GM18909 (cell line): ENCODE data around the gene RLBP1.
A peak's percentile ranks its signal among the peaks of the same experiment; 100 is the strongest.
"Not testable (repeated sequence)": the region's sequence is repeated elsewhere in the genome, so short reads cannot be mapped to it uniquely, and the experiment has no call there.

Source experiments
- ATAC-seq: cut with Tn5 transposase; IDR thresholded peaks from one replicate; pipeline ENCODE4 v1.9.1; 2021; ENCODE audit warnings: mild to moderate bottlenecking; ENCODE audit not compliant: unreplicated experiment, poor library complexity

RLBP1 gene

GRCh38 chr15:89221543-89221942, at the start of gene RLBP1:
TSS of gene RLBP1 (minus strand) at chr15:89221579. CDS start at chr15:89218975, 2,604 bp downstream.
- no peak for ATAC-seq

GRCh38 chr15:89250142-89250541, 28.8 kb upstream of the RLBP1 start:
- not testable (repeated sequence) for ATAC-seq

- no peak for ATAC-seq
Measured at GRCh38 chr15:89248584-89248983, 27.2 kb upstream of the RLBP1 start.

GRCh38 chr15:89247446-89247845, 26.1 kb upstream of the RLBP1 start:
- ATAC-seq: no peak

- peak; percentile 7 for ATAC-seq
Measured at GRCh38 chr15:89244574-89244903, 23.2 kb upstream of the RLBP1 start.

GRCh38 chr15:89243691-89244573, 22.6 kb upstream of the RLBP1 start, which contains the start of gene FANCI:
TSS of gene FANCI (plus strand) at chr15:89243979. CDS start at chr15:89247648, 3,669 bp downstream.
- ATAC-seq: peak; percentile 97

GRCh38 chr15:89243046-89243690, 21.8 kb upstream of the RLBP1 start:
- no peak for ATAC-seq

GRCh38 chr15:89239883-89240810, 18.8 kb upstream of the RLBP1 start:
- ATAC-seq: not testable (repeated sequence)

GRCh38 chr15:89231832-89232231, 10.5 kb upstream of the RLBP1 start:
- ATAC-seq: no peak

- ATAC-seq: no peak
Measured at GRCh38 chr15:89230277-89230676, 8.9 kb upstream of the RLBP1 start.

GRCh38 chr15:89227425-89227824, 6.0 kb upstream of the RLBP1 start:
- no peak for ATAC-seq

- ATAC-seq: no peak
Measured at GRCh38 chr15:89226359-89227221, 5.2 kb upstream of the RLBP1 start.

GRCh38 chr15:89225588-89225987, 4.2 kb upstream of the RLBP1 start:
- ATAC-seq: no peak

- ATAC-seq: no peak
Measured at GRCh38 chr15:89218531-89218930, 2.8 kb downstream of the RLBP1 start.

- ATAC-seq: no peak
Measured at GRCh38 chr15:89217686-89218376, 3.5 kb downstream of the RLBP1 start.

GRCh38 chr15:89217031-89217430, 4.3 kb downstream of the RLBP1 start:
- ATAC-seq: no peak

- ATAC-seq: no peak
Measured at GRCh38 chr15:89215627-89216026, 5.8 kb downstream of the RLBP1 start.

- no peak for ATAC-seq
Measured at GRCh38 chr15:89211678-89212170, 9.7 kb downstream of the RLBP1 start.

GRCh38 chr15:89209057-89209456, 12.3 kb downstream of the RLBP1 start:
- no peak for ATAC-seq
